ENCODE measurements around the gene CLEC16A.

Gene CLEC16A

DNA sequence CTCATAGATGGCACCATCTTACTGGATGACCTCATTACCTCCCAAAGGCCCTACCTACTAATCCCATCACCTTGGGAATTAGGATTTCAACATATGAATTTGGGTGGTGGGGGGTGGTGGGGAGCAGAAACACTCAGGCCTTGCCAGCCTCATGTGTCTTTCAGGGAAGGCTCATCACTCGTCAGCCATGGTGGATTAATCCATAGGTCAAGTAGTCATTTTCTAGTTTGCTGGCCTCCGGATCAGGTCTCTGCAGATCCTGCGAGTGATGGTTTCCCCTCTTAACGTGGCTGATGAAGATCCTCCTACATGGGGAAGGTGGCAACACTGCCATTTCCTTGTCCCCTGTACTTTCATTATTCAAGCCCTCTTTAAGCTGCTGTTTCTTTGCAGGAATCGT lies 101.1 kb downstream of the CLEC16A start:
- DNase-seq: no peak
- H3K4me3 Mint-ChIP-seq: no peak overlapping the region
- H3K9me3 Mint-ChIP-seq: no peaks in the 10 kb centered on the region
- H3K36me3 Mint-ChIP-seq (ENCODE audit: low read depth): peaks cover 42% of the 10 kb centered on the region
- no peak overlapping the region for H3K27ac Mint-ChIP-seq
- H3K27me3 Mint-ChIP-seq: no peaks in the 10 kb centered on the region
- peaks cover 35% of the 10 kb centered on the region for H3K4me1 Mint-ChIP-seq
- no peak for ATAC-seq

DNA sequence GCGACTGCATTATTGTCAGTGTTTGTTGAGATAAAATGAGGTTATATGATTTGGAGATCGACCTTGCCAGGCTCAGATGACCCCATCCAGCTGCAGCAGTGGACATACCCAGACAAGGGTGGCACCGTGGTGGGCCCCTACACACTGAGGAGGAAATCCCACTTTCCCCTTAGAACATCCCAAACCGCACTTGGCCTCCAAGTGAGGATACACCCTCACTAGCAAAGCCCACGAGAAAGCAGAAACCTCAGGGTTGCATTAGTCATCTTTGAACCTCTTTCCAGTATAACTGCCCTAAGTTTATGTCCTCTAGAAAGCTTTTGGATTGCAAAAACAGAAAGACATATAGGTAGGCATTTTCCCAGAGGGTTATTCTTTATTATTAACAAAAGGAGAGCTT lies 101.5 kb downstream of the CLEC16A start:
- Mint-ChIP-seq H3K4me3 (no peak overlapping the region), H3K36me3 (ENCODE audit: low read depth) (peaks cover 45% of the 10 kb centered on the region), H3K9me3 (no peaks in the 10 kb centered on the region), H3K27me3 (no peaks in the 10 kb centered on the region), H3K4me1 (peaks cover 39% of the 10 kb centered on the region), H3K27ac (no peak overlapping the region)
- DNase-seq (no peak), ATAC-seq (no peak)

- Mint-ChIP-seq H3K27me3 (no peaks in the 10 kb centered on the region), H3K9me3 (no peaks in the 10 kb centered on the region), H3K4me1 (peaks cover 45% of the 10 kb centered on the region), H3K36me3 (ENCODE audit: low read depth) (peaks cover 41% of the 10 kb centered on the region), H3K4me3 (no peak overlapping the region), H3K27ac (no peak overlapping the region)
- ATAC-seq (no peak), DNase-seq (no peak)
Observed at GRCh38 chr16:11046382-11046931, 102.1 kb downstream of the CLEC16A start.

DNA sequence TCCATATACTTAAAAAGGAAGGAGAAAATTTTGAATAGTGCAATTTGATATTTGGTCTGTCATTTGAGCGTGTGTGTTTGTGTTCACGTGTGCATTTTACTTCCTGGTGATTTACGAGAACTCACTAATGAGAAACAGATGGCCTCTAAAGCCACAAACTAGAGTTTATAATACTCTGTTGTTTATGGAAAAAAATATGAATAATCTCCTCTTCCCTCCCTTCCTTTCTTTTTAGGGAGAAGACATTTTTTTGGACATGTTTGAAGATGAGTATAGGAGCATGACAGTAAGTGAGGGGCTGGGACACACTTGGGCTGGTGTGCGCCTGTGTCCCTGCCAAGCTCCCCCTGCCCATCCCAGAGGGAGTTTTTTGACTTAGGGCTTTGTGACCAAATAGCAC lies 102.7 kb downstream of the CLEC16A start:
- H3K36me3 Mint-ChIP-seq (ENCODE audit: low read depth): peaks cover 38% of the 10 kb centered on the region

DNA sequence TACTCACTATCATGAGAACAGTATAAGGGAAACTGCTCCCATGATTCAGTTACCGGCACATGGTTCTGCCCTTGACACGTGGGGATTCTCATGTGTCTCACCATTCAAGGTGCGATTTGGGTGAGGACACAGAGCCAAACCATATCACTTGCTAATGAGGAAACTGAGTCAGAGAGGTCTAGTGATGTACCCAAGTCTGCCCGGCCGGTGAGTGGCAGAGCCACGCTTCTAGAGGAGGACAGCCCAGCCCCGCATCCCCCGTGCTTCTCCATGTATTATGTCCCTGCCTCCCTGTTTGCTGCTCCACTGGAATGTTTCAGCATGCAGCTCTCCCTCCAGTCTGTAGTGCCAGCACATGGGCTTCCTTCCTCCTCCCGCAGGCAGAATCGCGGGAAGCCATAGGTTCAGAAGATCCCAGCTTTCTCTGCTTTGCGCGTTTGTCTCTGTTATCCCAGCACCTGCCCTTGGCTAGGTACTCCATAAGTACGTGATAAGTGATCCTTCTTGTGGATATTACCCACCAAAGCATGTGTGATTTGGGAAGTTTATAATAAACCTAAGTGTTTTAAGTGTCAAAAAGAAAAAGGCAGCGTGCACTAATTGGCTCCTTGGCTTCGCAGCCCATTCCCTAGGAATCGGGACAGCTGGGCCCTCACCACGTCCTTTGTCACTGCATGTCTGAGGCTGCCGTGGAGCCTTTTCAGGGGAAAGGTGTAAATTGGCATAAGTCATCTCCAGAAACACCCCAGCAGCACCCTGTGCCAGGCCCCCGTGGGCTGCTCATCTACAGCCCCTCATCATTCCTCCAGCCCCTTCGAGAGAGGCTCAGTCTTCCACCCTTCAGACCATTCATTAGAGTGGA lies 103.8 kb downstream of the CLEC16A start:
- Mint-ChIP-seq H3K27me3 (peaks cover 2% of the 10 kb centered on the region), H3K4me3 (no peak overlapping the region), H3K9me3 (no peaks in the 10 kb centered on the region), H3K27ac (peak overlapping the region; percentile 63), H3K4me1 (peaks cover 62% of the 10 kb centered on the region), H3K36me3 (ENCODE audit: low read depth) (peaks cover 48% of the 10 kb centered on the region)
- ATAC-seq: no peak
- no peak for DNase-seq

More for the DNA sequence above, 102.7 kb downstream of the CLEC16A start:
- Mint-ChIP-seq H3K4me3 (no peak overlapping the region), H3K4me1 (peaks cover 51% of the 10 kb centered on the region), H3K9me3 (no peaks in the 10 kb centered on the region), H3K27me3 (no peaks in the 10 kb centered on the region), H3K27ac (no peak overlapping the region)
- DNase-seq (no peak), ATAC-seq (no peak)

DNA sequence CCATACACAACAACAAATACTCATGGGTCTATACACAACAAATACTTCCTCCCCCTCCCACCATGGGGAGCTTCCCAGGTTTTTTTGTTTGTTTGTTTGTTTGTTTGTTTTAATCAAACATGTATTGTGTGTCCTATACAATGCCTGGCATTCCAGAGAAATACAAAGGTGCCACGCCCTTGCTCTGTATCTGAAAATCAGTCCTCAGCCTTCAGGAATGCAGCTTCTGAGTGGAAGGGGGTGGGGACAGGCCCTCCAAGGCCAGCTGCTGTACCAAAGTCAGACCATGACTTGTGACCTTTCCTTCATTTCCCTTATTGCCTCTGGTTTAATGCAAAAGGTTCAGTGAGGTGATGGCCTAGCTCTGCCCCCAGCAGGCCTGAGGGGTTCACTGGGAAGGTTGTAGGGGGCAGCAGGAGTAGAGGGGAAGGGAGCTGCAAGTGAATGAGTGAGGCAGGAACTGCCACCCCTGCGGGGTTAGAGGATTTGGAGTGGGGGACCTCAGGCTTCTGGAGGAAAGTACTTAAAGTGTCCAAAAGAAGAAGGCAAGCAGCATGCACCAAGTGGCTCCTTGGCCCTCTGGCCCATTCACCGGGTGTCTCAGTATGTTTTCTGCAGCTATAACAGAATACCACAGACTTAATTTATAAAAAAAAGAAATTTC lies 105.2 kb downstream of the CLEC16A start:
- peaks cover 2% of the 10 kb centered on the region for H3K27me3 Mint-ChIP-seq
- no peak for DNase-seq
- H3K9me3 Mint-ChIP-seq: no peaks in the 10 kb centered on the region
- no peak overlapping the region for H3K4me3 Mint-ChIP-seq
- peak overlapping the region; percentile 54 for H3K27ac Mint-ChIP-seq
- H3K4me1 Mint-ChIP-seq: peaks cover 72% of the 10 kb centered on the region
- peaks cover 46% of the 10 kb centered on the region for H3K36me3 Mint-ChIP-seq (ENCODE audit: low read depth)
- no peak for ATAC-seq

GRCh38 chr16:11050536-11050935 lies 106.2 kb downstream of the CLEC16A start:
- ATAC-seq (no peak), DNase-seq (no peak)
- H3K27ac Mint-ChIP-seq: peak overlapping the region; percentile 90
- H3K4me1 Mint-ChIP-seq: peaks cover 74% of the 10 kb centered on the region
- H3K4me3 Mint-ChIP-seq: no peak overlapping the region
- H3K9me3 Mint-ChIP-seq: no peaks in the 10 kb centered on the region
- H3K27me3 Mint-ChIP-seq: peaks cover 2% of the 10 kb centered on the region
- H3K36me3 Mint-ChIP-seq (ENCODE audit: low read depth): peaks cover 53% of the 10 kb centered on the region

DNA sequence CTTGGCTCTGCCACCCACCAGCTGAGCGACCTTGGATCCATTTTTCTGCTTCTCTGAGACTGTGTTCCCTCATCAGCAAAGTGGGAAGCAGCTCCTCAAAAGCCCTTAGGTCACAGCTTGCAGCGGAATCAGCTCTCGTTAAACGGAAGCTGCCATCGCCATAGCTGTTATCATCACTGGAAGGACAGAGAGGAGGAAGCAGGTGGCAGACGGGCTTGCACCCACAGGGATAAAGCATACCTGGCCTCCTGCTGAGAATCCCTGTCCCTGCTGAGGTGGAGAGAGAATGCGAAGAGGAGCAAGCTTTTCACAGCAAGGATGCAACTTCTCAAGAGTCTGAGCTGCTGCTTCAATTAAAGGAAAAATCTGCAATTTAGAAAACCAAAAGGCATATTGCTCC lies 106.6 kb downstream of the CLEC16A start:
- Mint-ChIP-seq H3K27ac (peak overlapping the region; percentile 90), H3K4me3 (no peak overlapping the region), H3K36me3 (ENCODE audit: low read depth) (peaks cover 56% of the 10 kb centered on the region), H3K4me1 (peaks cover 76% of the 10 kb centered on the region), H3K27me3 (peaks cover 2% of the 10 kb centered on the region), H3K9me3 (no peaks in the 10 kb centered on the region)
- ATAC-seq: no peak
- no peak for DNase-seq

DNA sequence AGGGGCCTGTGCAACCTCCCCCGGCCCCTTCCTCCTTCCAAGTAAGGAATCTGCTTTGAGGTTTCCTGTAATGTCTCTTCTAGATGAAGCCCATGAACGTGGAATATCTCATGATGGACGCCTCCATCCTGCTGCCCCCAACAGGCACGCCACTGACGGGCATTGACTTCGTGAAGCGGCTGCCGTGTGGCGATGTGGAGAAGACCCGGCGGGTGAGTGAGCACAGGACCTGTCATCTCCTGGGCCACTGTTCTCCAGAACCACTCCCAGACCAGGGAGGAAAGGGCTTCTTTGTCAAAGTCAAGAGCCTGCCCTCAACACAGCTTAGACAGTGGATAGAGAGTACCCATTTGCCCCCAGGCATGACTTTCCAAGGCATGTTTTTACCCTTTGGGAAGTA lies 107.1 kb downstream of the CLEC16A start:
- H3K27ac Mint-ChIP-seq: peak overlapping the region; percentile 90
- H3K27me3 Mint-ChIP-seq: peaks cover 2% of the 10 kb centered on the region
- ATAC-seq: no peak
- H3K4me3 Mint-ChIP-seq: no peak overlapping the region
- no peak for DNase-seq
- H3K9me3 Mint-ChIP-seq: no peaks in the 10 kb centered on the region
- peaks cover 78% of the 10 kb centered on the region for H3K4me1 Mint-ChIP-seq
- peaks cover 58% of the 10 kb centered on the region for H3K36me3 Mint-ChIP-seq (ENCODE audit: low read depth)

DNA sequence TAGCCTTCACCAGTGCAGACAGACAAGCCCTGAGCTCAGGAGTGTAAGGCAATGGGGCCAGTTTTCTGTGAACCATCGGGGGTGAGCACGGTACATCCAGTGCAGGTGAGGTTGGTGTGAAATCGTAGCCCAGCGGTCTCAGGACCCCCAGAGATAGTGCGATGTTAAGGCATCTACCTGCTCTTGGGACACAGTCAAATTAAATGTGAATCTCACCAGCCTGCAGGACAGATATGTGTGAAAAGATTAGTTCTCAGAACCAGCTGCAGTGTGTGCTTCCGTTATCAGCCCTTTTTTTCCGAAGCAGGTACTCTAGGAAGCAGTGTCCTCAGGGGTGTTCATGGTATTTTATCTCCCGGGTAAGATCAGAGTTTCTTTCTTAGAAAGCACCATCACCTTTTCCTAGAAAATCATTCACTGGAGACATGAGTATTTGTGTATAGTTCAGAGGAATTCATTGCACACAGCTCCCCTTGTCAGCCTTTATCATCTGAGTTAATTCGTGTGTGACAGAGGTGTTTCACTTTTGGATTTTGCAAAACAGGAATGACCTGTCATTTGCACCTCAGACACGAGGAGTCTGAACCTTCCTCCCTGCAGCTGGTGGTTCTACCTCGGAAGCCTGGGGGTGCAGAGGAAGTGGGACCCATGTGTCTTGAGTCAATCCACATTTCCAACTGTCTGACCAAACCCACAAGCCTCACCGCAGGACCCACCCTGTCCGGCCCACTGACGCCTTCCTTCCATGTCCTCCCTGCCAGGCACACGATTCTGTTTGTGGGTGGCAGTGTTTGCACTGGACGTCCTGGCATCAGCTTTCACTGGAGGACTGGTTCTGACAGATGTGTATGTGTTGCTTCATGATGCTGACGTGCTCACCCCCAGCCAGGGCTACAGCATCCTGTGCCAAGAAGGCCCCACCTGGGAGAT lies 107.8 kb downstream of the CLEC16A start:
- Mint-ChIP-seq H3K27me3 (peaks cover 2% of the 10 kb centered on the region), H3K27ac (peak overlapping the region; percentile 90), H3K4me3 (peak overlapping the region; percentile 49), H3K36me3 (ENCODE audit: low read depth) (peaks cover 58% of the 10 kb centered on the region), H3K9me3 (no peaks in the 10 kb centered on the region), H3K4me1 (peaks cover 79% of the 10 kb centered on the region)
- ATAC-seq (peak; percentile 83), DNase-seq (peak; percentile 80)

DNA sequence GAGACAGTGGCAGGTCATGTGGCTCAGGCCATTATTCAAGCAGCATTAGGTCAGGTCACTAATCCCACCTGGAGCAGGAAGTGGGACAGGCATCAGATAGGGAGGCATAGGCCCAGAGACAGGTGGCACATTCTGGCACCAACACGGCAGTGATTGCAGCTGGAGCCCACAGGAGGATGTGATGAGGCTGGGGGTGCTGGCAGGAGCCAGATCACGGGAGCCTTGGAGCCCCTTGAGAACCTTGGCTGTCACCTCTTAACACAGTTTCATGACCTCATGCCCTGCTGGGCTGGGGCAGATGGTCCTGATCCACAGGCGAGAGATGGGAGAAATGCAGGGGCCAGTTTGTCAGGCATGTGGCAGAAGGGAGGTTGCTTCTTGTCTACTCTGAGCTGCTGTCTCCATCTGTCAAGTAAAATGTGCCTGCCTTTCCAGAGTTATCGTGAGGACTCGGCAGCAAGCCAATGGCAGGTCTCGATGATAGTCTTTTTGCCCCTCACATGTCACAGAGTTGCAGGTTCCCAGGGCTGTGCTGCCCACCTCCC lies 109.6 kb downstream of the CLEC16A start:
- DNase-seq (no peak), ATAC-seq (no peak)
- Mint-ChIP-seq H3K4me1 (peaks cover 62% of the 10 kb centered on the region), H3K27me3 (peaks cover 2% of the 10 kb centered on the region), H3K36me3 (ENCODE audit: low read depth) (peaks cover 47% of the 10 kb centered on the region), H3K9me3 (no peaks in the 10 kb centered on the region), H3K27ac (peak overlapping the region; percentile 49), H3K4me3 (no peak overlapping the region)

DNA sequence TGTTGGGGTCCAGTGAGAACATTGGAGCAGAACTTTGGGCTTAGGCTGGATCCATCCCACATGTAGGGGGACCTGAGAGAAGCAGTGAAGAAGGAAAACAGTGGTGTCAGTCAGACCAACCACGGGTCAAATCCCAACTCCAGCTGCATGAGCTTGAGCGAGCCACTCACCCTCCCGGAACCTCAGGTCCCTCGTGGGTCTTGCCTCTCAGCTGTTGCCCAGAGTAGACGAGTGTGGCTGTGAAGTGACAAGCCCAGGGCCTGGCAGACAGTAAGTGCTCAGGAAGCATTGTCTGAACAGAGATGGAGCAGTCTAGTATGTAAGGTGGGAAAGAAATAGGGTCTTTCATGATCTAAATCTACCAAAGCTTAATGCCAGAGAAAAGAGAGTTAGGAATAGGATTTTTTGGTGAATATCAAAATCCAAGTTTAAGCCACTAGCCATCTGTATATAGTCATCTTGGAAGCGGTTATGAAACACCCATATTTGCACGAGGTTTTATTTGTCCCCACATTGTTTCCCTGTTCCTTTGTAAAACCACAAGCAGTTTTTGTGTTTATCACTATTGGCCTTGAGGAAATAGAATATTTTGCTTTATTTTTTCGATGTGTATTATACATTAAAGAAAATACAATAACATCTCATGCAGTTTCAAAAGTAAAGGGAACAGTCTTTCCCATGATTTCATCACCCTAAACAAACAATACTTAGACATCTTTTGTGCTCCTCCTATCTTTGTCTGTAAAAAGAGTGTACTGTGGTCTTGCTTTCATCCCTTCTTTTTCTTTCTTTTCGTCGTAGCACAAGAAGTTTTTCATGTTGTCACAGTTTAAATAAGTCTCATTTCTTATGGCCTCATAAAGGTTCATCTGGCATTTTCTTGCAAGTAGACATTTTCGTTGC lies 112.0 kb downstream of the CLEC16A start:
- Mint-ChIP-seq H3K9me3 (no peaks in the 10 kb centered on the region), H3K4me1 (peaks cover 45% of the 10 kb centered on the region), H3K36me3 (ENCODE audit: low read depth) (peaks cover 39% of the 10 kb centered on the region), H3K27me3 (peaks cover 2% of the 10 kb centered on the region), H3K4me3 (no peak overlapping the region), H3K27ac (peak overlapping the region; percentile 43)
- no peak for ATAC-seq
- DNase-seq: no peak

DNA sequence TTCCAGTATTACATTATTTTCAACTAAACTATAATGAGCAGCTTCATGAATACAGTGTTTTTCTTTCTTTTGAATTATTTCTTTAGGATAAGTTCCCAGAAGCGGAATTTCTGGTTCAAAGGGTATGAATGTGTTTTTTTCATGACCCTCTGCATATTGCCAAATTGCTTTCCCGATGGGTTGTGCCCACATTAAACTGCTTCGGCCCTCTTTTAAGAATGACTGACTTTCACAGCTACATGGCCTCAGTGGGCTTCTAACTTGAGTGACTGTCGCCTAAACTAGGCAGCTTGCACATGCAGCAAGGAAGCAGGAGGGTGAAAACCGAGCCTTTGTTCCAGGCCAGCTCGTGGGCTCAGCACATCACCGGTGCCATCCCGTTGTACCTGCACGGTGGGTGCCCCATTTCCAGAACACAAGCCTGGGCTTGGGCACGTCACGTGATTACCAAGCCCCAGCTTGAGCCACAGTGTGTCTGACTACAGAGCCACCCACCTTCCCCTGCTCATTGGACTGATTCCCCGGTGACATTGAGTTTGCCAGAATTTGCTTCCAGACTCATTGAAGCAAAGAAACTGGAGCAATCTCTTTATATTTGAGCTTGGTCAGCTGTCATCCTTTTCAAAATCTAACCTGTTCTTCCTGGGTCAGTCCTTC lies 112.8 kb downstream of the CLEC16A start:
- Mint-ChIP-seq H3K36me3 (ENCODE audit: low read depth) (peaks cover 40% of the 10 kb centered on the region), H3K27me3 (peaks cover 2% of the 10 kb centered on the region), H3K9me3 (no peaks in the 10 kb centered on the region), H3K4me1 (peaks cover 39% of the 10 kb centered on the region), H3K4me3 (no peak overlapping the region), H3K27ac (peak overlapping the region; percentile 43)
- ATAC-seq: no peak
- DNase-seq: no peak

Measured in activated naive CD8-positive, alpha-beta T cell treated with anti-CD3 and anti-CD28 coated beads, Interleukin-2, amount 50 U/mL, for 24 hours (primary cell).